NB4 (cell line): ENCODE results near the gene MAB21L1.

Experiments used
- DNase-seq: peaks from one replicate; pipeline ENCODE4 v3.0.0; 2010; ENCODE audit warnings: low read depth
- H3K4me3 ChIP-seq: one replicate; pipeline ENCODE4 v1.5.1; 2011; ENCODE audit warnings: mild to moderate bottlenecking, low read depth, low read length, moderate library complexity
- MYC ChIP-seq: IDR thresholded peaks from 2 replicates; pipeline ENCODE4 v1.6.1; 2011; ENCODE audit warnings: low read depth, low read length
- POLR2A ChIP-seq: IDR thresholded peaks from 2 replicates; pipeline ENCODE4 v1.6.1; 2011; ENCODE audit warnings: mild to moderate bottlenecking; ENCODE audit not compliant: insufficient read length; ENCODE audit errors: extremely low read depth
- TF ChIP-seq, protein P1 (sequence below): IDR thresholded peaks from one replicate; pipeline ENCODE4 v1.5.1; 2012; ENCODE audit warnings: low read depth, low read length
- TF ChIP-seq, protein P2 (sequence below): IDR thresholded peaks from 2 replicates; pipeline ENCODE4 v1.6.1; 2011; ENCODE audit warnings: low read depth, low read length

MAB21L1 gene

DNA sequence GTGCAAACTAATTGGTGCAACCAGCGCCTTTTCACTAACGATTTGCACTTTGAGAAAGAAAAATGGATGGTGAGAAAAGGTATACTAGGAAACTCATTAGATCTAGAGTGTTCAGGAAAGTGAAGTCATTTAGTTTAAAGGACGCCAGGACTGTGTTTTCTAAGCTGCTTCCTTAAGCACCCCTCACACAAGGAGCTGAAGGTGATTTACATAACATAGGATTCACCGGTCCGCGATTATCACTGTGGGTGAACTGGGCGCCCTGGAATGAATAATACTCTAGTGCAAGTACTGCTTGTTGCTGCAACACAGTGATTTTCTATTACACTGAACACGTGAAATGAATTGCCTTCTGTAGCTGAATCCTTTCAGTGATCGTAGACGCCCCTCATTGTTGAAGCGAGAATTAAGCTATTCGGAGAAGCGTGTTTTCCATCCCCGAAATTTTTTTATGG is 2.6 kb upstream of the MAB21L1 start:
- TF ChIP-seq MYC (no peak), POLR2A (no peak)
- TF ChIP-seq, protein P1, sequence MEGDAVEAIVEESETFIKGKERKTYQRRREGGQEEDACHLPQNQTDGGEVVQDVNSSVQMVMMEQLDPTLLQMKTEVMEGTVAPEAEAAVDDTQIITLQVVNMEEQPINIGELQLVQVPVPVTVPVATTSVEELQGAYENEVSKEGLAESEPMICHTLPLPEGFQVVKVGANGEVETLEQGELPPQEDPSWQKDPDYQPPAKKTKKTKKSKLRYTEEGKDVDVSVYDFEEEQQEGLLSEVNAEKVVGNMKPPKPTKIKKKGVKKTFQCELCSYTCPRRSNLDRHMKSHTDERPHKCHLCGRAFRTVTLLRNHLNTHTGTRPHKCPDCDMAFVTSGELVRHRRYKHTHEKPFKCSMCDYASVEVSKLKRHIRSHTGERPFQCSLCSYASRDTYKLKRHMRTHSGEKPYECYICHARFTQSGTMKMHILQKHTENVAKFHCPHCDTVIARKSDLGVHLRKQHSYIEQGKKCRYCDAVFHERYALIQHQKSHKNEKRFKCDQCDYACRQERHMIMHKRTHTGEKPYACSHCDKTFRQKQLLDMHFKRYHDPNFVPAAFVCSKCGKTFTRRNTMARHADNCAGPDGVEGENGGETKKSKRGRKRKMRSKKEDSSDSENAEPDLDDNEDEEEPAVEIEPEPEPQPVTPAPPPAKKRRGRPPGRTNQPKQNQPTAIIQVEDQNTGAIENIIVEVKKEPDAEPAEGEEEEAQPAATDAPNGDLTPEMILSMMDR, result no peak
- TF ChIP-seq, protein P2, sequence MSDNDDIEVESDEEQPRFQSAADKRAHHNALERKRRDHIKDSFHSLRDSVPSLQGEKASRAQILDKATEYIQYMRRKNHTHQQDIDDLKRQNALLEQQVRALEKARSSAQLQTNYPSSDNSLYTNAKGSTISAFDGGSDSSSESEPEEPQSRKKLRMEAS, result no peak
- DNase-seq, result no peak
- H3K4me3 ChIP-seq, result no peak overlapping the region

DNA sequence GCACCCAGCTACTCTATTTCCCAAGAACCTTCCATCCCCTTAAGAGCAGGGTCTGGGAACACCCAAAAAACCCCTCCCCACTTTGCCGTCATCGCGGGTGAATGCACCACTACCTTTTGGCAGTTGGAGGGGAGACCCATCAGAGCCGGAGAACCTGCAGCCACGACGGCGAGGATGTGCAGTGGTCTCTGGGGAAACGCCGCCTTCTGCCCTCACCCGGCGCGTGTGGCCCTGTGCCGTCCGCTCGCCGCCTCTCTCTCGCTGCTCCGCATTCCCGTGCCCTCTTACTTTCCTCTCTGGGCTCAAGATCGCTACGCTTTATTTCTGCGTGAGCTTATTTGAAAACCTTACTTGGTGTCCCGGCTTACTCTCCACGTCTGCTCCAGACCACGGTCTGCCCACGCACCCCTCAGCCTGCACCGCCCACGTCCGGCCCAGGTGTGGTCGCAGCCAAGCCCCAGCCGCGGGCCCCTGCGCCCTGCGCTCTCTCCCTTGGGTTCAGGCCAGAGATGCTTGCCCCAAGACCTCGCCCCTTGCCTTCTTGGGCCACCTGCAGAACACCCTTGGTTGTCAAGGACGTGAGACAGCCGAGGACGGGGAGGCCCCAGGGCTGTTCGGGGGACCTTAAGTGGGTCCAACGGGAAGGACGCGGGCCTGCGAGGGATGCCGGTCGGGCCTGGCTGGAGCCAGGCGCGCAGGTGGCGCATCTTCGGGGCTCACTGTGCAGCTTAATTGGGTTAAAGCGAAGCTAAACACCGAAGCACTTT is 2.0 kb upstream of the MAB21L1 start:
- TF ChIP-seq, protein P2, result no peak
- no peak for TF ChIP-seq POLR2A
- no peak for TF ChIP-seq MYC
- TF ChIP-seq, protein P1, result no peak
- no peak overlapping the region for H3K4me3 ChIP-seq
- DNase-seq, result no peak

DNA sequence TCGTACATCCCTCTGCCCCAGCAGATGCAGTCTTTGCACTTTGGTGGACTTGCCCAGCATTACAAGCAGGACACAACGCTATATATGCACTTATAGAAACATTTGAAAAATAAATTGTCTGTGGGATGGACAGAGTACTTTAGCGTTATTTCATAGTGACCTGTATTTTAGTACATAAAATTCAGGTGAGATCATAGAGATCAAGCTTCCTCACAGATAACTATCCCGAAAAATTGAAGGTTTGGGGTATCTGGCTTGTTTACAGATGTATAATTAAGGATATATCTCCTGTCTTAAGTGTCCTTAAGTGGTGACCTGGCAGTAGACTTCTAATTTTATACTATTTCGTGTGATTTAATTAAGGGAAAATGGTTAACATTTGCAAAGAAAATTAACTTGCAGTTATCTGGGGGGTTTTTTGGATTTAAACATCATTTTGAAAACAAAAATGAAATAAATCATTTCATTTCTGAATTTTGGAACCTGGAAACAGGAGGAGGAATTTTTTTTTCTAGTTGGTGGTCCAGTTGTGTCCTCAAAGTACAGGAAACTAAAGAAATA is 977 bp upstream of the MAB21L1 start:
- H3K4me3 ChIP-seq, result no peak overlapping the region
- DNase-seq, result no peak
- TF ChIP-seq, protein P1, result no peak
- TF ChIP-seq, protein P2, result no peak
- TF ChIP-seq MYC (no peak), POLR2A (no peak)

DNA sequence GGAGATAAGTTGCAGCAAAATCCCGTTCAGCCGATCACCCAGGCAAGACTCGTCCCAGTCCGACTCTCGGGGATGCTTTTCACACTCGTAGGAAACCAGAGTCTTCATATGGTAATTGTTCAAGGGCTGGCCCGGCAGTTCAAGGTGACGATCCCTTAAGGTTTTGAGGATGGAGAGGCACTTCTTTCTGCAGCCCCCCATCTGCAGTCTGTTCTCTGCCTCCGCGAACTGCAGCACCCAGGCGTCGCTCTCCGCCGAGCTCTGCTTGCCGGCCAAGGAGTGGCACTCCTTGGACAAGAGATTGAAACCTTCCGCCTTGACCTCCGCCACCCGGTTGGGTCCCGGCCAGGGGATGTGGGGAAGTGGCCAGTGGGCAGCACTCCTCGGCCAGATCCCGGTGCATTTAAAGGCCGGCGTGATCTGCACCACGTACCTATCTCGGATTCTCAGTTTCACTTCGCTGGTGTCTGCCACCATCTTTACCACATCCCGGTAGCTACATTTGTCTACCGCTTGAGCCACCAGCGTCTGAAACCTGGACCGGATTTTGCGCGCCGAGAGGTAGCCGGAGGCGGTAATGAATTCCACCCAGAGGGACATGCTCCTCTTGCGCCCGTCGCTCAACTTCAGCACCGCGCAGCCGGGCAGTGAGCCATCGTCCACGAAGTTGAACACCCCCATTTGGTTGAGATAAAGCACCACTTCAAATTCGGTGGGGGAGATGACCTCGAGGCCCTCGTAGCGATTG is 1.1 kb downstream of the MAB21L1 start:
- DNase-seq, result no peak
- H3K4me3 ChIP-seq, result no peak overlapping the region

DNA sequence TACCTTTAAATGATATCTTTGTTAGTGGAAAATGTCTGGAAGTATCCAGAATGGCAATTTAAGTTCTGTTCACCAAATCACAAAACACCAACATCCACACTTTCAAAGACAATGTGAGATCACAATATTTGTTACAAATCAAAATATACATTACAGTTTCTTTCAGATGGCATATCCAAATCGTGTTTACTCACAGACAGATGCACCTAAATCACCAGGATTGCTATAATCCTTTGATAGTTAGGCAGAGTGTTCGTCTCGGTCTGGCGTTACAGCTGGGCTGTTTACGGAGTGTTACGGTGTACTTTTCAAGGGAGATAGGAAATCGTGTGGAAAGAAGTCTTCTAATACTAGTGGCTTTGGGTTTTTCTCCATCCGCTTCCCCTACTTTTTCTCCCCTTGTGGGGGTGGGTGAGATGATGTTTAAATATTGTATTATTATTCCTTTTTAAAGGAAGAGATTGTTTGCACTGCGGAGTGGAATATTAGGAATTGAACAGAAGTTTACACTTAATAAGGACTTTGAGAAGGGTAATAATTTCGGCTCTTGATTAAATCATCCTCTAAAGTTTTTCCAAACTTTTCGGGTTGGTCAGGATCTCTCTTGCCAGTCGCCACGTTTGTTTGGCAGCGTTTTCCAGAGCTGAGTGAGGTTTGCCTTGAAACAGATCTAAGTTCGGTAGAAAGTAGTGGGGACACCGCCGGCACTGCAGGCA is 1.8 kb downstream of the MAB21L1 start:
- no peak overlapping the region for H3K4me3 ChIP-seq
- no peak for DNase-seq

More for the DNA sequence above, 1.1 kb downstream of the MAB21L1 start:
- TF ChIP-seq, protein P1, result no peak
- TF ChIP-seq MYC, result no peak
- TF ChIP-seq, protein P2, result no peak
- TF ChIP-seq POLR2A, result no peak

More for the DNA sequence above, 1.8 kb downstream of the MAB21L1 start:
- no peak for TF ChIP-seq MYC
- TF ChIP-seq POLR2A, result no peak
- TF ChIP-seq, protein P2, result no peak
- TF ChIP-seq, protein P1, result no peak
